Measurements from ENCODE around the gene ZNF33B. TPM values are rescaled to one million over a fixed set of nuclear protein-coding genes. Genes with fewer than 3 reads are reported as not detected.

The ZNF33B gene
- total RNA-seq, 4 donors from 2014 or later, result 8.5 to 14.8 (median 9.3) TPM

- TF ChIP-seq CTCF (IDR thresholded peaks at IDR 0.05; ENCODE audit: low read depth), result no peak
Measured at GRCh38 chr10:42646687-42647640, 8.6 kb upstream of the ZNF33B start.

GRCh38 chr10:42646214-42646613 lies 7.8 kb upstream of the ZNF33B start:
- no peak for TF ChIP-seq CTCF (IDR thresholded peaks at IDR 0.05; ENCODE audit: low read depth)

- no peak for TF ChIP-seq CTCF (IDR thresholded peaks at IDR 0.05; ENCODE audit: low read depth)
Measured at GRCh38 chr10:42645516-42645915, 7.1 kb upstream of the ZNF33B start.

GRCh38 chr10:42645103-42645502 lies 6.7 kb upstream of the ZNF33B start:
- no peak for TF ChIP-seq CTCF (IDR thresholded peaks at IDR 0.05; ENCODE audit: low read depth)

GRCh38 chr10:42640610-42641229 lies 2.4 kb upstream of the ZNF33B start:
- no peak for TF ChIP-seq CTCF (IDR thresholded peaks at IDR 0.05; ENCODE audit: low read depth)

GRCh38 chr10:42638821-42639270 lies 476 bp upstream of the ZNF33B start:
- no peak for TF ChIP-seq CTCF (IDR thresholded peaks at IDR 0.05; ENCODE audit: low read depth)

GRCh38 chr10:42637648-42638054 lies 719 bp downstream of the ZNF33B start:
- no peak for TF ChIP-seq CTCF (IDR thresholded peaks at IDR 0.05; ENCODE audit: low read depth)

Measured in subcutaneous adipose tissue (tissue), 4 donors.